Measurements from ENCODE around the gene NPAS2. TPM values are rescaled to one million over a fixed set of nuclear protein-coding genes. Genes with fewer than 3 reads are reported as not detected.

The NPAS2 gene
- total RNA-seq, 2 donors from 2014 or later = 1.1 to 1.6 TPM

DNA sequence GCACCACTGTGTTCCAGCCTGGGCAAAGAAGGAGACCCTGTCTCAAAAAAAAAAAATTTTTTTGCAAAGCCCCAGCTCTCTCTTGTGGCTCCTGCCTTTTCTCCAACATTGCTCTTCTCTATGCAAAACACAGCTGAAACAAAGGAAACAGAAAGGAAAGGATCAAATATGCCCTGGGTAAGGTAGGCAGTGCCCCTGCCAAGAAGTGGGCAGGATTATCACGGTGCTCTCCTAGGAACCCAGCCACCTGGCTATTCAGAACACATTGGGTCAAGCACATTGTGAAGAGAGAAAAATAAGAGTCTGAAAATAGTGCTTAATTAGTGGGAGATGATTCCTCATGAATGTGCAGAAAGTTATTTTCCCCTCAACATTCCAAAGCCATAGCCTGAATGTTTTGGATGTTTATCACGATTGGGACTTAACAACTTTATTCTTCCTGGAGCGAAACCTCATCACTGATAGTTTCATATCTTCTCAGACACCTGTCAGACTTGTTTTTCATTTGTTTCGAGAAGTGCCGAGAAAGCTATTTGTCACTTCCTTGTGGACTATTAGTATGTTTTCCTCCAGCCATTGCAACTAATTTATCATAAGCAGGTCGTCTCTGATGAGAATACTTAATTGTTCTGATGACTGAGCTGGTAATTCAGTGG lies 139.4 kb downstream of the NPAS2 start:
- H3K27me3 Mint-ChIP-seq (ENCODE audit: insufficient read depth) = no peaks in the 10 kb centered on the region
- H3K4me1 Mint-ChIP-seq = no peaks in the 10 kb centered on the region
- TF ChIP-seq, protein P1, sequence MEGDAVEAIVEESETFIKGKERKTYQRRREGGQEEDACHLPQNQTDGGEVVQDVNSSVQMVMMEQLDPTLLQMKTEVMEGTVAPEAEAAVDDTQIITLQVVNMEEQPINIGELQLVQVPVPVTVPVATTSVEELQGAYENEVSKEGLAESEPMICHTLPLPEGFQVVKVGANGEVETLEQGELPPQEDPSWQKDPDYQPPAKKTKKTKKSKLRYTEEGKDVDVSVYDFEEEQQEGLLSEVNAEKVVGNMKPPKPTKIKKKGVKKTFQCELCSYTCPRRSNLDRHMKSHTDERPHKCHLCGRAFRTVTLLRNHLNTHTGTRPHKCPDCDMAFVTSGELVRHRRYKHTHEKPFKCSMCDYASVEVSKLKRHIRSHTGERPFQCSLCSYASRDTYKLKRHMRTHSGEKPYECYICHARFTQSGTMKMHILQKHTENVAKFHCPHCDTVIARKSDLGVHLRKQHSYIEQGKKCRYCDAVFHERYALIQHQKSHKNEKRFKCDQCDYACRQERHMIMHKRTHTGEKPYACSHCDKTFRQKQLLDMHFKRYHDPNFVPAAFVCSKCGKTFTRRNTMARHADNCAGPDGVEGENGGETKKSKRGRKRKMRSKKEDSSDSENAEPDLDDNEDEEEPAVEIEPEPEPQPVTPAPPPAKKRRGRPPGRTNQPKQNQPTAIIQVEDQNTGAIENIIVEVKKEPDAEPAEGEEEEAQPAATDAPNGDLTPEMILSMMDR (conservative IDR thresholded peaks at IDR 0.05) = no peak
- Histone ChIP-seq H3K4me1 (ENCODE audit: control insufficient read depth, insufficient read depth, low read length) (no peaks in the 10 kb centered on the region), H3K27me3 (ENCODE audit: control insufficient read depth, insufficient read depth, low read length, poor library complexity, severe bottlenecking) (no peaks in the 10 kb centered on the region), H3K9ac (ENCODE audit: extremely low read depth, low read length, poor library complexity, severe bottlenecking) (no peak overlapping the region), H3K27ac (ENCODE audit: low read depth, low read length) (no peak overlapping the region), H3K4me3 (ENCODE audit: low read length) (no peak overlapping the region), H3K36me3 (ENCODE audit: control insufficient read depth, insufficient read depth, low read length) (no peaks in the 10 kb centered on the region), H3K9me3 (ENCODE audit: control insufficient read depth, low read length) (no peaks in the 10 kb centered on the region)
- 90 to 95% methylated on average over 5 to 6 of the region's 6 CpGs for WGBS, 2 experiments (ENCODE audit: insufficient coverage in 1 of 2, insufficient read length in 1 of 2)
- no peaks in the 10 kb centered on the region for H3K36me3 Mint-ChIP-seq (ENCODE audit: low read depth)
- no peak overlapping the region for H3K27ac Mint-ChIP-seq
- H3K9me3 Mint-ChIP-seq = no peaks in the 10 kb centered on the region
- no peak for DNase-seq
- H3K4me3 Mint-ChIP-seq = no peak overlapping the region

DNA sequence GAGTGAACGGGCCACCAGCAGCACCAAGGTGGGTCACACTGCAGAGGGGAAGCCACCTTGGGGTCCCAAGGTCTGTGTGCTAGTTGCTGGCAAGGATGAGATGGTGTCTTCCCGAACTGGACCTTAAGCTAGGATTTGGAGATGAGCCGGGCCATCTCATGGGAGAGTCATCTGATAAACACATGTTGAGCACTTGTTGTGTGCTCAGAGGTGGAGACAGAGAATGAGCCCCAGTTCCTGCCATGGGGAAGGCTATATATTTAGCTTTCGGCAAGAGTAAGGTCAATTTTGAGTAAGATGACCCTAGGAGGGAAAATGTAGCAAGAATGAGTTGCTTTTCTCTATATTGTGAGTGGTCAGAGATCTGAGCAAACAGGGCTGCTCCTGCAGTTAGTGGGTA lies 140.7 kb downstream of the NPAS2 start:
- H3K4me3 Mint-ChIP-seq = no peak overlapping the region
- H3K27me3 Mint-ChIP-seq (ENCODE audit: insufficient read depth) = no peaks in the 10 kb centered on the region
- H3K36me3 ChIP-seq (ENCODE audit: control insufficient read depth, insufficient read depth, low read length) = no peaks in the 10 kb centered on the region
- H3K9me3 ChIP-seq (ENCODE audit: control insufficient read depth, low read length) = no peaks in the 10 kb centered on the region
- H3K27me3 ChIP-seq (ENCODE audit: control insufficient read depth, insufficient read depth, low read length, poor library complexity, severe bottlenecking) = no peaks in the 10 kb centered on the region
- H3K36me3 Mint-ChIP-seq (ENCODE audit: low read depth) = no peaks in the 10 kb centered on the region
- no peak overlapping the region for H3K27ac Mint-ChIP-seq
- 86 to 89% methylated on average over 2 to 4 of the region's 4 CpGs for WGBS, 2 experiments (ENCODE audit: insufficient coverage in 1 of 2, insufficient read length in 1 of 2)
- no peaks in the 10 kb centered on the region for H3K4me1 Mint-ChIP-seq
- no peak overlapping the region for H3K27ac ChIP-seq (ENCODE audit: low read depth, low read length)
- H3K4me1 ChIP-seq (ENCODE audit: control insufficient read depth, insufficient read depth, low read length) = no peaks in the 10 kb centered on the region
- TF ChIP-seq, protein P1 (conservative IDR thresholded peaks at IDR 0.05) = no peak
- no peak overlapping the region for H3K9ac ChIP-seq (ENCODE audit: extremely low read depth, low read length, poor library complexity, severe bottlenecking)
- DNase-seq = no peak
- H3K9me3 Mint-ChIP-seq = no peaks in the 10 kb centered on the region
- no peak overlapping the region for H3K4me3 ChIP-seq (ENCODE audit: low read length)

DNA sequence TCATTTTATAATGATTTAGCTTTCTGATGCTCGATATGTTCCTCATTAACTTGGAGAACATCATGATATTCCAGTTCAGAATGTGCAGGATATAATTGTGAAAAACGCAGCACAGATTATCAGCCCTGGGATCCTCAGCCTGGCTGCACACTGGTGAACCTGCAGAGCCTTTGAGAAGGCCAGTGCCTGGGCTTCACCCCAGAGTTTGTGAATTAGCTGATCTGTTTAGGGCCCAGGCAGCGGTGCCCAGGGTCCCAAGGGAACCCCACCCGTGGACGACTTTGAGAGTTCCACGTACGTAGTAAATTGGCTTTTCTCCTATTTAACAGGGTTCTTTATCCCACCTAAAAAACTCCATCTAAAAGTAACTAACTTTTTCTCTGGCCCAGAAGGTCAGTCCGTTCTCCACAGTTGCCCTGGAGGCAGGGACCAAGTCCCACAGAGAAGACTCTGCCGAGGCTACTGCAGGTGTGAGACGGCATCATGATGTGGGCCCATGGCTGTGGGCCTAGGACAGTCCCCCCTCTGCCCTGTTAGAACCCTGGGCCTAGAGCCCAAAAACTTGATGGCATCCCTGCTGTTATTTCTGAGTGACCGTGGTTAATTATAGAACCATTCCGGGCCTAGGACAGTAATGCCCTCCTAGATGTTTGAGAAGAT lies 142.6 kb downstream of the NPAS2 start:
- Histone ChIP-seq H3K9me3 (ENCODE audit: control insufficient read depth, low read length) (no peaks in the 10 kb centered on the region), H3K36me3 (ENCODE audit: control insufficient read depth, insufficient read depth, low read length) (no peaks in the 10 kb centered on the region), H3K27me3 (ENCODE audit: control insufficient read depth, insufficient read depth, low read length, poor library complexity, severe bottlenecking) (no peaks in the 10 kb centered on the region), H3K27ac (ENCODE audit: low read depth, low read length) (no peak overlapping the region), H3K4me3 (ENCODE audit: low read length) (no peak overlapping the region), H3K9ac (ENCODE audit: extremely low read depth, low read length, poor library complexity, severe bottlenecking) (no peak overlapping the region), H3K4me1 (ENCODE audit: control insufficient read depth, insufficient read depth, low read length) (no peaks in the 10 kb centered on the region)
- no peaks in the 10 kb centered on the region for H3K9me3 Mint-ChIP-seq
- no peaks in the 10 kb centered on the region for H3K4me1 Mint-ChIP-seq
- H3K27ac Mint-ChIP-seq = no peak overlapping the region
- no peak for DNase-seq
- TF ChIP-seq, protein P1 (conservative IDR thresholded peaks at IDR 0.05) = no peak
- H3K27me3 Mint-ChIP-seq (ENCODE audit: insufficient read depth) = no peaks in the 10 kb centered on the region
- no peaks in the 10 kb centered on the region for H3K36me3 Mint-ChIP-seq (ENCODE audit: low read depth)
- H3K4me3 Mint-ChIP-seq = no peak overlapping the region
- 91 to 96% methylated on average over 12 of the region's 12 CpGs for WGBS, 2 experiments (ENCODE audit: insufficient coverage in 1 of 2, insufficient read length in 1 of 2)
